Ishikawa (cell line): ENCODE data around the gene HMGCR.

ENCODE experiments used
- CEBPB ChIP-seq: IDR thresholded peaks from 2 replicates; pipeline ENCODE4 v1.6.1; 2012
- CREB1 ChIP-seq: IDR thresholded peaks from 2 replicates; pipeline ENCODE4 v1.6.1; 2012; ENCODE audit warnings: low read depth
- EGR1 ChIP-seq: IDR thresholded peaks from 2 replicates; pipeline ENCODE4 v1.6.1; 2012
- EP300 ChIP-seq: IDR thresholded peaks from 2 replicates; pipeline ENCODE4 v1.6.1; 2012; ENCODE audit warnings: borderline replicate concordance
- FOXM1 ChIP-seq: IDR thresholded peaks from 2 replicates; pipeline ENCODE4 v1.6.1; 2012; ENCODE audit warnings: low read depth, borderline replicate concordance
- MAX ChIP-seq: IDR thresholded peaks from 2 replicates; pipeline ENCODE4 v1.6.1; 2012
- NFIC ChIP-seq: IDR thresholded peaks from 2 replicates; pipeline ENCODE4 v1.6.1; 2012
- RAD21 ChIP-seq: IDR thresholded peaks from 2 replicates; pipeline ENCODE4 v1.6.1; 2012; ENCODE audit warnings: low read depth
- REST ChIP-seq: IDR thresholded peaks from 2 replicates; pipeline ENCODE4 v1.6.1; 2012; ENCODE audit warnings: low read depth, mild to moderate bottlenecking
- TAF1 ChIP-seq: IDR thresholded peaks from 2 replicates; pipeline ENCODE4 v1.6.1; 2012; ENCODE audit warnings: low read depth, mild to moderate bottlenecking
- TCF12 ChIP-seq: IDR thresholded peaks from 2 replicates; pipeline ENCODE4 v1.6.1; 2012; ENCODE audit warnings: low read depth
- TEAD4 ChIP-seq: IDR thresholded peaks from 2 replicates; pipeline ENCODE4 v1.6.1; 2012
- USF1 ChIP-seq: IDR thresholded peaks from 2 replicates; pipeline ENCODE4 v1.6.1; 2012
- YY1 ChIP-seq: IDR thresholded peaks from 2 replicates; pipeline ENCODE4 v1.6.1; 2012; ENCODE audit warnings: low read depth
- ZBTB7A ChIP-seq: IDR thresholded peaks from 2 replicates; pipeline ENCODE4 v1.6.1; 2012; ENCODE audit warnings: low read depth

Gene HMGCR

GRCh38 chr5:75366787-75367186 is 29.8 kb downstream of the HMGCR start:
- TF ChIP-seq CEBPB: no peak
- no peak for TF ChIP-seq EP300
- no peak for TF ChIP-seq USF1
- no peak for TF ChIP-seq NFIC
- TF ChIP-seq RAD21: no peak
- TF ChIP-seq YY1: no peak
- TF ChIP-seq CREB1: no peak
- no peak for TF ChIP-seq TEAD4
- no peak for TF ChIP-seq REST
- TF ChIP-seq TCF12: no peak
- TF ChIP-seq EGR1: no peak
- no peak for TF ChIP-seq MAX
- TF ChIP-seq FOXM1: no peak
- no peak for TF ChIP-seq ZBTB7A
- no peak for TF ChIP-seq TAF1

- no peak for TF ChIP-seq REST
- TF ChIP-seq RAD21: no peak
- no peak for TF ChIP-seq EGR1
- TF ChIP-seq YY1: no peak
Observed at GRCh38 chr5:75367401-75367800, 30.4 kb downstream of the HMGCR start.

GRCh38 chr5:75368391-75368790 is 31.4 kb downstream of the HMGCR start:
- TF ChIP-seq TAF1: no peak
- TF ChIP-seq ZBTB7A: no peak
- TF ChIP-seq MAX: no peak
- no peak for TF ChIP-seq YY1
- no peak for TF ChIP-seq EP300
- TF ChIP-seq USF1: no peak
- TF ChIP-seq TCF12: no peak

- TF ChIP-seq NFIC: no peak
- TF ChIP-seq CEBPB: no peak
- TF ChIP-seq YY1: no peak
- no peak for TF ChIP-seq TCF12
- TF ChIP-seq USF1: no peak
- TF ChIP-seq ZBTB7A: no peak
- TF ChIP-seq MAX: no peak
- TF ChIP-seq EP300: no peak
- no peak for TF ChIP-seq RAD21
Observed at GRCh38 chr5:75373862-75374261, 36.8 kb downstream of the HMGCR start.

GRCh38 chr5:75374394-75374814 is 37.4 kb downstream of the HMGCR start:
- TF ChIP-seq TAF1 (no peak), EP300 (no peak), TEAD4 (no peak), FOXM1 (no peak), CEBPB (no peak), MAX (no peak), ZBTB7A (no peak), USF1 (no peak), TCF12 (no peak), RAD21 (no peak), EGR1 (no peak), YY1 (no peak), CREB1 (no peak)
